ENCODE results near the gene UBE3D. TPM values are rescaled to one million over a fixed set of nuclear protein-coding genes. Genes with fewer than 3 reads are reported as not detected.

Gene UBE3D
- total RNA-seq, 1 experiment from 2014 or later, result 11.0 TPM

DNA sequence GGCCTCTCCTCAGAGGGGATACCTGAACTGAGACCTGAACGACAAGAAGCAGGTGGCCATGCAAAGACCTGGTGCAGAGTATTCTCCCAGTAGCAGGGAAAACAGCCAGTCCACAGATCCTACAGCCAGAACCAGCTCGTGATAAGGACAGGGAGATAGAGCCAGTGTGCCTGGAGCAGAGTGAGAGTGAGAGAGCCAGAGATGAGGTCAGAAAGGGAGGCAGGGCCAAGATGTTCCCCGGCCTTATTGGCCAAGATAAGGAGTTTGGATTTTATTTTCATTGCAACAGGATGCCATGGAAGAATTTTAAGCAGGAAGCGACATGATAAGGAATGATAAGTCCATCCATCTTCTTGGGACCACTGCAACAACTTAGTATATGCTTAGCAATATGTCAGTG, 111.8 kb downstream of the UBE3D start:
- no peak overlapping the region for H3K27ac ChIP-seq (ENCODE audit: low read length)
- BruUV-seq (replicated peaks), result no TSS peak
- no peaks in the 10 kb centered on the region for H3K27me3 ChIP-seq (ENCODE audit: control insufficient read depth, insufficient read depth, low read length)
- DNase-seq (ENCODE audit: low read depth, low spot score), result no peak
- ChIA-PET POLR2A (no interaction called here), CTCF (no interaction called here)
- no peak for ATAC-seq
- H3K4me3 ChIP-seq (ENCODE audit: low read depth in 2 of 2, low read length in 2 of 2), result no peak overlapping the region
- TF ChIP-seq, protein P1, sequence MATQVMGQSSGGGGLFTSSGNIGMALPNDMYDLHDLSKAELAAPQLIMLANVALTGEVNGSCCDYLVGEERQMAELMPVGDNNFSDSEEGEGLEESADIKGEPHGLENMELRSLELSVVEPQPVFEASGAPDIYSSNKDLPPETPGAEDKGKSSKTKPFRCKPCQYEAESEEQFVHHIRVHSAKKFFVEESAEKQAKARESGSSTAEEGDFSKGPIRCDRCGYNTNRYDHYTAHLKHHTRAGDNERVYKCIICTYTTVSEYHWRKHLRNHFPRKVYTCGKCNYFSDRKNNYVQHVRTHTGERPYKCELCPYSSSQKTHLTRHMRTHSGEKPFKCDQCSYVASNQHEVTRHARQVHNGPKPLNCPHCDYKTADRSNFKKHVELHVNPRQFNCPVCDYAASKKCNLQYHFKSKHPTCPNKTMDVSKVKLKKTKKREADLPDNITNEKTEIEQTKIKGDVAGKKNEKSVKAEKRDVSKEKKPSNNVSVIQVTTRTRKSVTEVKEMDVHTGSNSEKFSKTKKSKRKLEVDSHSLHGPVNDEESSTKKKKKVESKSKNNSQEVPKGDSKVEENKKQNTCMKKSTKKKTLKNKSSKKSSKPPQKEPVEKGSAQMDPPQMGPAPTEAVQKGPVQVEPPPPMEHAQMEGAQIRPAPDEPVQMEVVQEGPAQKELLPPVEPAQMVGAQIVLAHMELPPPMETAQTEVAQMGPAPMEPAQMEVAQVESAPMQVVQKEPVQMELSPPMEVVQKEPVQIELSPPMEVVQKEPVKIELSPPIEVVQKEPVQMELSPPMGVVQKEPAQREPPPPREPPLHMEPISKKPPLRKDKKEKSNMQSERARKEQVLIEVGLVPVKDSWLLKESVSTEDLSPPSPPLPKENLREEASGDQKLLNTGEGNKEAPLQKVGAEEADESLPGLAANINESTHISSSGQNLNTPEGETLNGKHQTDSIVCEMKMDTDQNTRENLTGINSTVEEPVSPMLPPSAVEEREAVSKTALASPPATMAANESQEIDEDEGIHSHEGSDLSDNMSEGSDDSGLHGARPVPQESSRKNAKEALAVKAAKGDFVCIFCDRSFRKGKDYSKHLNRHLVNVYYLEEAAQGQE (IDR thresholded peaks at IDR 0.05; ENCODE audit: insufficient read depth in 1 of 2, low read depth in 2 of 2, low read length in 1 of 2), result no peak
- TF ChIP-seq POLR2AphosphoS5 (IDR thresholded peaks at IDR 0.05; ENCODE audit: low read depth, low read length) (no peak), TCF7L2 (IDR thresholded peaks at IDR 0.05; ENCODE audit: low read depth, low read length) (no peak), CTCF (IDR thresholded peaks at IDR 0.05) (no peak), SIN3A (IDR thresholded peaks at IDR 0.05; ENCODE audit: borderline replicate concordance, insufficient read depth, low read depth, low read length) (no peak)
- H3K36me3 ChIP-seq (ENCODE audit: control insufficient read depth, insufficient read depth, low read length), result no peaks in the 10 kb centered on the region; the same call in 1 of the 2 replicates
- intact Hi-C loops (cut with micrococcal nuclease; ENCODE audit: unreplicated experiment) (no loop called here), in situ Hi-C loops (cut with HindIII; ENCODE audit: low pct_unique_long_range_greater_than_20kb, low sequenced_read_pairs) (no loop called here)
- no peaks in the 10 kb centered on the region for H3K9me3 ChIP-seq (ENCODE audit: control insufficient read depth, insufficient read depth, low read depth, low read length)
- peaks cover 3% of the 10 kb centered on the region; the same call in 1 of the 2 replicates for H3K4me1 ChIP-seq (ENCODE audit: control insufficient read depth, insufficient read depth, low read length)

DNA sequence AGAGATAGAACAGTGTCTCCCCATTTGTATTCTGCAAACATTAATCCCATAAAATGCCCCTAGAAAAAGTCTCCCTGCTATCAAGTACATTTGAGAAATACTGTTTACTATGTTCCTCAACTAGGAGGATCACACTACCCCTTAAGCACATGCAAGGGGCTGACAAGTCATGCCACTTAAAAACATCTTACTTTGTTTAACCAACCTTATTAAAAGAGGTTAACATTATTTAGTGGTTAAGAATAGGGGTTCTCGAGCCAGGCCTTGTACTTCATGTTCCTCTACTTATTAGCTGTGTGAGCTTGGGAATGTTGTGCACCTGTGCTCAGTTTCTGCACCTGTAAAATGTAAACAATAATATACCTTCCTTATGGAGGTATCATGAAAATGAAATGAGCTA, 113.7 kb downstream of the UBE3D start:
- POLR2A ChIA-PET, result no interaction called here
- CTCF ChIA-PET, result interaction anchor here (0.6 kb wide), 1 partner anchor 342 kb away, joined by 3 read pairs; no protein-coding TSS in a partner anchor
- no peak overlapping the region for H3K4me3 ChIP-seq (ENCODE audit: low read depth in 2 of 2, low read length in 2 of 2)
- H3K9me3 ChIP-seq (ENCODE audit: control insufficient read depth, insufficient read depth, low read depth, low read length), result no peaks in the 10 kb centered on the region
- TF ChIP-seq SIN3A (IDR thresholded peaks at IDR 0.05; ENCODE audit: borderline replicate concordance, insufficient read depth, low read depth, low read length) (no peak), CTCF (IDR thresholded peaks at IDR 0.05) (no peak), POLR2AphosphoS5 (IDR thresholded peaks at IDR 0.05; ENCODE audit: low read depth, low read length) (no peak), TCF7L2 (IDR thresholded peaks at IDR 0.05; ENCODE audit: low read depth, low read length) (no peak)
- TF ChIP-seq, protein P1 (IDR thresholded peaks at IDR 0.05; ENCODE audit: insufficient read depth in 1 of 2, low read depth in 2 of 2, low read length in 1 of 2), result no peak
- no TSS peak for BruUV-seq (replicated peaks)
- in situ Hi-C loops (cut with HindIII; ENCODE audit: low pct_unique_long_range_greater_than_20kb, low sequenced_read_pairs) (no loop called here), intact Hi-C loops (cut with micrococcal nuclease; ENCODE audit: unreplicated experiment) (no loop called here)
- no peaks in the 10 kb centered on the region; the same call in 1 of the 2 replicates for H3K36me3 ChIP-seq (ENCODE audit: control insufficient read depth, insufficient read depth, low read length)
- H3K4me1 ChIP-seq (ENCODE audit: control insufficient read depth, insufficient read depth, low read length), result peaks cover 3% of the 10 kb centered on the region; the same call in 1 of the 2 replicates
- H3K27ac ChIP-seq (ENCODE audit: low read length), result no peak overlapping the region
- no peak for ATAC-seq
- no peak for DNase-seq (ENCODE audit: low read depth, low spot score)
- no peaks in the 10 kb centered on the region for H3K27me3 ChIP-seq (ENCODE audit: control insufficient read depth, insufficient read depth, low read length)
